ENCODE results near the gene CBX4. TPM values are rescaled to one million over a fixed set of nuclear protein-coding genes. Genes with fewer than 3 reads are reported as not detected.

CBX4 gene
- total and polyA plus RNA-seq, 10 of the 15 experiments (the other 5 are each of a cell fraction or from before 2014, with no cell fraction given): 0.69 to 24.6 (median 4.2) TPM

- WGBS (ENCODE audit: insufficient coverage, insufficient replicate concordance, low lambda C conversion rate, missing lambda C conversion rate): 88% methylated on average over 8 of the region's 8 CpGs
- DNase-seq (ENCODE audit: low read depth, low spot score): no peak
- peaks cover 0 to 15% of the 10 kb centered on the region in 2 experiments; a peak in 2 of 4 replicates for H3K36me3 ChIP-seq (ENCODE audit: control insufficient read depth in 2 of 2, insufficient read depth in 2 of 2, low read length in 1 of 2)
- ChIA-PET RAD21 (ENCODE audit: unreplicated experiment) (no interaction called here), POLR2A (no interaction called here), SMC1A (ENCODE audit: uncharacterized antibody, unreplicated experiment) (no interaction called here), CTCF (no interaction called here)
- no peaks in the 10 kb centered on the region for H3K79me2 ChIP-seq (ENCODE audit: control insufficient read depth, insufficient read depth, low read length)
- no peak overlapping the region for H3K4me3 ChIP-seq
- TF ChIP-seq SREBF2 (IDR thresholded peaks at IDR 0.05; ENCODE audit: low read length) (no peak), TCF7 (IDR thresholded peaks at IDR 0.05; ENCODE audit: borderline replicate concordance) (no peak), EED (IDR thresholded peaks at IDR 0.05; ENCODE audit: low read depth) (no peak), SP1 (IDR thresholded peaks at IDR 0.05; ENCODE audit: low read depth, low read length) (no peak), ATF7 (IDR thresholded peaks at IDR 0.05; ENCODE audit: low read depth) (no peak), TBL1XR1 (IDR thresholded peaks at IDR 0.05; ENCODE audit: low read depth, low read length) (no peak), BCL11A (IDR thresholded peaks at IDR 0.05; ENCODE audit: low read depth, low read length) (no peak), PRDM15 (CRISPR knock-in tag; IDR thresholded peaks at IDR 0.05) (no peak), BCL3 (IDR thresholded peaks at IDR 0.05; ENCODE audit: borderline replicate concordance, insufficient read depth, low read depth, low read length, poor library complexity, severe bottlenecking) (no peak), MYB (IDR thresholded peaks at IDR 0.05; ENCODE audit: borderline replicate concordance, low read depth, low read length) (no peak), PAX8 (IDR thresholded peaks at IDR 0.05) (no peak), ZNF24 (IDR thresholded peaks at IDR 0.05) (no peak), IKZF1 (conservative IDR thresholded peaks at IDR 0.05) (no peak)
- no peak overlapping the region for H3K9ac ChIP-seq (ENCODE audit: control insufficient read depth, insufficient read depth, low read length)
- no peaks in the 10 kb centered on the region for H4K20me1 ChIP-seq (ENCODE audit: control insufficient read depth, insufficient read depth)
- ATAC-seq: no peak
- no peak overlapping the region for H2AFZ ChIP-seq (ENCODE audit: control insufficient read depth, low read depth, low read length)
- H3K27ac ChIP-seq (ENCODE audit: control insufficient read depth, insufficient read depth): no peak overlapping the region
- no peak for FAIRE-seq
- intact Hi-C loops (cut with micrococcal nuclease; ENCODE audit: unreplicated experiment) (no loop called here), in situ Hi-C loops (cut with MboI) (no loop called here)
- no TSS peak for BruUV-seq (replicated peaks)
- H3K9me3 ChIP-seq (replicated peaks; ENCODE audit: control insufficient read depth, insufficient read depth, low read length): no peaks in the 10 kb centered on the region
- no peak overlapping the region for H3K4me2 ChIP-seq (ENCODE audit: control insufficient read depth, insufficient read depth)
- H3K27me3 ChIP-seq (replicated peaks in 1 of 2; ENCODE audit: control insufficient read depth in 2 of 2, insufficient read depth in 2 of 2, low read length in 1 of 2): no peaks in the 10 kb centered on the region
- H3K4me1 ChIP-seq (ENCODE audit: control insufficient read depth, insufficient read depth, low read length): peaks cover 4% of the 10 kb centered on the region; the same call in 1 of the 2 replicates
These were observed 8.9 kb downstream of the CBX4 start for GRCh38 chr17:79830303-79830702.
